ENCODE measurements around the gene IL27RA.
"Not testable (repeated sequence)": the region's sequence is repeated elsewhere in the genome, so short reads cannot be mapped to it uniquely, and the experiment has no call there.

Gene IL27RA

GRCh38 chr19:14000691-14001375 lies 30.7 kb upstream of the IL27RA start:
- no peak for DNase-seq

- no peak for DNase-seq
Observed at GRCh38 chr19:14002571-14003250, 28.9 kb upstream of the IL27RA start.

GRCh38 chr19:14003251-14004055 lies 28.1 kb upstream of the IL27RA start:
- no peak for DNase-seq

- no peak for DNase-seq
Observed at GRCh38 chr19:14004619-14005348, 26.8 kb upstream of the IL27RA start.

GRCh38 chr19:14005349-14006084 lies 26.0 kb upstream of the IL27RA start:
- DNase-seq = peak; percentile 23

GRCh38 chr19:14006085-14006765 lies 25.3 kb upstream of the IL27RA start, which contains the start of gene RFX1:
Gene RFX1, minus strand, starts transcription at chr19:14006320. Its CDS starts 12,477 bp downstream, at chr19:13993843.
- peak; percentile 100 for DNase-seq

- DNase-seq = no peak
Observed at GRCh38 chr19:14006766-14007562, 24.6 kb upstream of the IL27RA start.

GRCh38 chr19:14012378-14012915 lies 19.1 kb upstream of the IL27RA start:
- DNase-seq = no peak

- no peak for DNase-seq
Observed at GRCh38 chr19:14015524-14016035, 16.0 kb upstream of the IL27RA start.

GRCh38 chr19:14019100-14019499 lies 12.5 kb upstream of the IL27RA start:
- no peak for DNase-seq

GRCh38 chr19:14019739-14020138 lies 11.8 kb upstream of the IL27RA start:
- DNase-seq = not testable (repeated sequence)

- DNase-seq = peak; percentile 8
Observed at GRCh38 chr19:14021474-14021873, 10.1 kb upstream of the IL27RA start.

GRCh38 chr19:14022469-14022868 lies 9.1 kb upstream of the IL27RA start:
- no peak for DNase-seq

GRCh38 chr19:14023404-14024235 lies 7.9 kb upstream of the IL27RA start:
- peak; percentile 31 for DNase-seq

- DNase-seq = not testable (repeated sequence)
Observed at GRCh38 chr19:14026652-14027192, 4.8 kb upstream of the IL27RA start.

- DNase-seq = no peak
Observed at GRCh38 chr19:14027856-14028450, 3.6 kb upstream of the IL27RA start, which contains the start of gene RLN3. Gene RLN3, plus strand, starts transcription at chr19:14028148. Its CDS starts 57 bp downstream, at chr19:14028205.

- DNase-seq = no peak
Observed at GRCh38 chr19:14028901-14029300, 2.7 kb upstream of the IL27RA start.

- DNase-seq = no peak
Observed at GRCh38 chr19:14030997-14031718, 404 bp upstream of the IL27RA start.
